Anterior cingulate cortex (tissue), 58 donors: ENCODE results near the gene PALLD.

Experiments used
- DNase-seq, 58 donors: peaks; one replicate each; lab custom pipeline; 2025; lab: John Stamatoyannopoulos, UW

The PALLD gene

DNA sequence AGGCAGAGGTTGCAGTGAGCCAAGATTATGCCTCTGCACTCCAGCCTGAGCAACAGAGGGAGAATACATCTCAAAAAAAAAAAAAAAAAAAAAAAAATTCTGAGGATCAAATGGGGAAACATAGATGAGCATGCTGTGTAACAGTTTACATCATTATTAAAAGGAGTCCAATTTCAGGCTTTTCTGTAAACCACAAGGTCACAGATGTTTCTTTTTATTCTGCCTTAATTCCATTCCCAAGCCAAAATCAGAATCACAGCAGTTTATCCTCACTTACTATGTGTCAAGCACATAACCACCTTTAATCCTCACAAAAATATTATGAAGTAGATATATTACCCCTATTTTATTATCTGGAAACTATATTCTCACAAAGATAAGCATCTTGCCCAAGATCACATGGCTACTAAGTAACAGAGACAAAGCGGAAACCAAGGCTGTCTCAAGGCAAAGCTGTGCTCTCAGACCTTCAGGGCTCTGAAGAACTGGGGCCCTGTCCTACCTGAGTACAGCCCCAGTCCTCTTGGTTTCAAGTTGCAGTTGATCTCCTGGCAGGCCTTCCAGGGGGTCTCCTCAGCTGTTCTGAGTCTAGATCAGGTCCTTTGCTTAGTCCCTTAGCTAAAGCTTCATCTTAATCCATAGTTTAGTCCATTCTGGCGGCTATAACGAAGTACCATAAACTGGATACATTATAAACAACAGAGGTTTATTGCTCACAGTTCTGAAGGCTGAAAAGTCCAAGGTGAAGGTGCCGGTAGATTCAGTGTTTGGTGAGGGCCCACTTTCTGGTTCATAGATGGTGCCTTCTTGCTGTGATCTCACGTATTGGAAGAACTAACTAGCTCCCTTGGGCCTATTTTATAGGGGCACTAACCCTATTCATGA is 141.3 kb downstream of the PALLD start:
- no peak for DNase-seq

DNA sequence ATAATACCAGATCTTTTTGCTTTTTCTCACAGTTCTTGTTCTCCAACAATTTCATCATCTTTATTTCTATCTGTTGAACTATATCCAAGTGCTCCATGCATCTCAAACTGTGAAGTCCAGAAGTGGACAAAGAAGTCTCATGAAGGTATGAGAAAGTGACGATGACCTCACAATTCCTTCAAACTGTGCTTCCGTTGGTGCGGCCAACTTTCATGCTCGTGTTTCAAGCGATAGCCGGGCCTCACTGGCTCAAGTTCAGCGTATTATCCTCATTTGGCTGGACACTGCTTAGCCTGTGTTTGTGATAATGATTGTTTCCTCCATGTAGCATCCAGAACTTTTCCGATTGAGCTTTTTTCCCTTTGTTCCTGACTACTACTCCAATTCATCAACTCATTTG is 143.1 kb downstream of the PALLD start:
- no peak for DNase-seq

DNA sequence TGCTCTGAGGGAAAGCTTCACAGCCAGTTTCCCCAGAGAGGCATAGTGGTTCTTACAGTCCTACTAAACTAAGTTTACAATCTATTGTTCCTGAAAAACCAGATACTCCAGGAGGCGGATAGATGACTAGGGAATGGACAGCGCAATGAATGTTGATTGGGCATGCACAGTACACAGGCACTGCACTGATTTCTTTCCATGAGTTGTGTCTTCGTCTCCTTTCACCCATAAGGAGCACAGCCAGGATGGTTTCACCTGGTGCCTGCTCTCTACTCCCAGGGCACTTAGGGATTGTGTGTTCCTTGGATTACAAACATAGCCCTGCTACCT is 144.9 kb downstream of the PALLD start:
- no peak for DNase-seq

DNA sequence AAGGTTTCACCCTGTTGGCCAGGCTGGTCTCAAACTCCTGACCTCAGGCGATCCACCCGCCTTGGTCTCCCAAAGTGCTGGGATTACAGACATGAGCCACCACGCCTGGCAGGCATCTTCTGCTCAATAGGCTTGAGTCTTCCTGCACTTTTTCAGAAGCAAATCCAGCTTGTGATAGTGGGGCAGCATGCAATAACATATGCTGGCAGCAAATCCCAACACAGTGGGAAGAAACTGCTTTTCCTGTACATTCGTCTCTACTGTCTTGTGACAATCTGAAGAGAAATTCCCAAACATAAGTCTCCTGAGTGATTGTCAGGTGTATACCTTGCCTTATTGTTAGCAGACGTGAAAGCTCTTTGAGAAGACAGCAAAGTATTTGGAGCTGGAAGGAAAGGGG is 145.7 kb downstream of the PALLD start:
- no peak for DNase-seq

DNA sequence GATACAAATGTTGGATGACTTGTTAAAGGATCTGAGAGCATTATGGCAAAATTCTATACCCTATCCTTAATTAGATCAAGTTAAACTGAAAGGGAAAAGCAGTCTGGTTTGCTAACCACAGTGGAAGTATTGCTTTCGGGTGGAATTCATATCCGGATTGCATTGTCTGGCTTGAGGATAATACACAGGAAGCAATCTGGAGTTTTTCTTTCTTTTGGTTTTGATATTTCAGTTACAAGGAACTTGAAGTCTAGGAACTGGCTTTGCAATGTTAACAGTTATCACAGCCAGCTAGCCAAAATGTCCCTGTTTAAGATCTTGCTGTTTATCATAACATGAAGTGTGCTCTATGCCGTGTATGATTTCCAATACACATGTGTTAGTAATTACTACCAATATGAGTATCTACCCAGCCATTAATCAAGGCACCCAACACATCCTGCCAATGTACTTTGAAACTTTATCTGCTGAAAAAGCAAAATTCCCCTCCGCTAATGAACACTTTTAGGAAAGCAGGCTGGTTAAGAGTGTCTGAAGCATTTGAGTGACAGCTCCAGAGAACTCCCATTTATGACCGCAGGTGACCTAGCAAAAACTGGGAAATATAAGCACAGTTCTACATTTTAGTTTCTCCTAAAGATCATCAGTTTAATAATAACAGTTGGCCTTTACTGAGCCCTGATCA is 146.4 kb downstream of the PALLD start:
- no peak for DNase-seq

DNA sequence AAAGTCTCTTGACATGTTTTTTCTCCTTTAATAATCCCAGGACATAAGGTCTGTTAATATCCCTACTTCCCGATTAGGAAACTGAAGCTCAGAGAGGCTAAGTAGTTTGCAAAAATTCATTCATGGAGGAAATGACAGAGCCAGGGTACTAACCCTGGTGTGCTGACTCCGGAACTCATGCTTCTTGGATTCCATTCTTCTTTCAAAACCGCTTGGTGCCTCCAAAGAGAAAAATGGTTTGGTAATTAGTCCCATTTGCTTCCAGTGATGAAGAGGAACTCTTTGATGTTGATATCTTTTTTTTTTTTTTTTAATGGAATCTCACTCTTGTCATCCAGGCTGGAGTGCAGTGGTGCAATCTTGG is 146.9 kb downstream of the PALLD start:
- DNase-seq, result no peak

DNA sequence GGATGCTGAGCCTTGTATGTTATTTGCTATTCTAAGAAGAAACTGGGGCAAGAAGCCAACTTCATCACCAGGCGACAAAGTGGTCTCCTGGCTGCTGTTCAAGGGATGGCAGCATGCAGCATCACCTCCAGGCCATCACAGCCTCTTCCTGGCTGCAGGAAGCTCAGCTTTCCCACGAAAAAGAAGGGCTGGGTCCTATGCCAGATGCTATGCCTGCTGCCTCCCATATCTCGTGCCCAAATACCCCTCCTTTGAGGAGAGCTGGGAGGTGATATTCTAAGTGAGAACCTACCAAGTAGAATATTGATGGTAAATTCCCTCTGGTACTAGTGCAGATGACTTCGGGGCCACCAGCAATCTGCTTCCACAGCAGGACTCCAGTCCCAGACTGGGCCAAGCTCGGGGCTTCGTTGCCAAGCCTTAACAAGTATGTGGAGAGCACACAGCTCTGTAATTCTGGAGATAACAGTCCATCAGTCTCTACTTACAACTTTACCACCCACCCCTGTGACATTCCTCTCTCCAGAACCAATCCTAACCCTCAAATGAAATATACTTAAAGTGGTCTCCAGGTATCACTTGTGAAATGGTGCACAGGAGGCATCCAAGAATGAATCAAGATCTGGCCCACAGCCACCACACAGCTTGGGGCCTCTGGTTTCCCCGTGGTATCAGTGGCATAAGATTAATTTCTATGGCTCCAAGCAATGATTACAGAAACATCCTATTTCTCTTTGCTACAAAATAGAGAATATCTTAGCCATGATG is 149.3 kb downstream of the PALLD start:
- no peak for DNase-seq

DNA sequence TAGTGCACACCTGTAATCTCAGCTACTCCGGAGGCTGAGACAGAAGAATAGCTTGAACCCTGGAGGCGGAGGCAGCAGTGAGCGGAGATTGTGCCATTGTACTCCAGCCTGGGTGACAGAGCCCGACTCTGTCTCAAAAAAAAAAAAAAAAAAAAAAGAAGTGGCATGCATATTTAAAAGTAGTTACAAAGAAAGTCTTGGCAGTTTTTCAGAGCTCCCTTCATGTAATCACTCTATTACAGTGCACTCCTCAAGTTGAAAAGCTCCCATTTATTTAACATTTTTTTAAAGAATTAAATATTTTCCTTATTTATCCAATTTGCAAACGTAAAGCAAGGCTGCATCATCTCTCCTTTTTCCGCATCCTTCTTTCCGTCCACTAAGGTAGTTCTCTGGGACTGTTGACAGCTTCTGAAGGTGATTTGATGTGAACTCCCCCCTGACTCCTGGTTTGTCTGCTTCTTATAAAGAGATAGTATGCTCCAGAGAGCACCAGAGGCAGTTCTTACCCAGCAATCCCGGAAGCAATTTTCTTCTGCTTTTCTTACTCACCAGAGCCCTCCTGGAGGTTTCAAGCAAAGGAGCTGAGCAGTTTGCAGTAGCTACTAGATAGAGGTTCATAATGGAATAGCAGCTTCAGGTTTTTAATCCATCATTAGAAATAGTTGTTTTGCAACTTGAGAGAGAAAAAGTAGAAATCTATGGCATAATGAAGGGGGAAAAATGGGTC is 151.0 kb downstream of the PALLD start:
- no peak for DNase-seq

DNA sequence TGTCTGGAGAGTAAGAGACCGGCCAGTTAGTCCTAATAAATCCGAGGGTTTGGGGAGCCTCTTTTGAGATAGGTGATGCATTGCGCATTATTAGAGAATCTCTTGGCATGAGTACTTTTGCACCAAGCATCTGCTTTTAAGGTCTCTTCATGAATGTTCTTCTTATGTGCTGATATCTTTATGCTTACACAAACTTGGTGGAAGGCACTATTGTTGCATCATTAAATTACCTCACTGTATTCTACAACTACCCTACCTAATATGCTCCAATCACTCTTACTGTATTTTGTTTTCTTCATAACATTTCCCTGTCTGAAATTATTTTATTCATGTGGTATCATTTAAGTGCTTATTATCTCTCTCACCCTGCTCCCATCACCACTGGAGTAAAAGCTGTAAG is 151.6 kb downstream of the PALLD start:
- DNase-seq, result no peak

DNA sequence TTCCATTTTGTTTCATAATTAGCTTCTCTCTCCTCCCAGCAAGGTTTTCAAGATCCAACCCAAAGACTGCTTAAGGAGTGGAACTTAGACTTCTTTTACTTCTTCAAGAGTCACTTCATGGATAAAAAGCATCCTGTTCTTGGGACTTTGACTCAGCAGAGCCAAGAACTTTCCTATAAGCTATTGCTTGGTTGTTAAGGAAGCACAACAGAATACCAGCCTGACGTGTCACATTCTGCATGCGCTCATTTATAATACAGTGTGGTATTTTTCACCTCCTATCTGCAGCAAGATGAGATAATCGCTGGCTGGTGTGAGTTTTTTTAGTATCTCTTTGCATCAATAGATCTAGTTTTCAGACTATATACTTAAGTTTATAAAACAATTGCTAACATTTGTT is 152.1 kb downstream of the PALLD start:
- no peak for DNase-seq

DNA sequence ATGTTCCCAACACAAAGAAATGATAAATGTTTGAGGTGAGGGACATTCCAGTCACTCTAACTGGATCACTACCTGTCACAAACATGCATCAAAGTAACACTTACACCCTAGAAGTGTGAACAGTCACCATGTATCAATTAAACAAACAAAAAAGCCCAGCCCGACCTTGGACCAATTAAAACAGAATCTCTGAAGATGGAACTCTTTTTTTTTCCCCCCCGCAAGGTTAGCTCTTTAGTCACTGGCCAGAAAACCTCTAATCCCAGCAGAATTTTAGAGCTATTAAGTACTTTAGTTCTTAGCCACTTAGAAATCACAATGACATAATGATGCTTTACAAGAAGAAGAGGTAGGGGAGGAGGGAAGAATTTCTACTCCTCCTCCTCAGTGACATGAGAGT is 154.5 kb downstream of the PALLD start:
- DNase-seq, result no peak

DNA sequence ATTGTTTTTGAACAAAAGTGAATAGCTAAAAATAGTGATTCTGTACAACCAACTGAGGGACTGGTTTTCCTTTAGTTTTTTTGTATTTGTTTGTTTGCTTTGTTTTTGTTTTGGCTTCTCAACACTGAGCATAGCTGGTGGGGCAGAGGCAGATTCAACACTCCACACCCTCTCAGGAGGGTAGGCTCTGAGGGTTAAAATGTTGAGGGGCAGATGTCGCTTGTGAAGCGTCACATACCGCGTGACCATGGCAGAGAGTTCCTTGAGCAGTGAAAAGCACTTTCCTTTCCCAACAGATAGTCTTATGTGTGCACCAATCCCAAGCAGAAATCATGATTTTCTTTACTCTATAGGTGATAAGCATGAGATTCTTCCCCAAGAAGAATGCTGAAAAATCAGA is 155.0 kb downstream of the PALLD start:
- no peak for DNase-seq

DNA sequence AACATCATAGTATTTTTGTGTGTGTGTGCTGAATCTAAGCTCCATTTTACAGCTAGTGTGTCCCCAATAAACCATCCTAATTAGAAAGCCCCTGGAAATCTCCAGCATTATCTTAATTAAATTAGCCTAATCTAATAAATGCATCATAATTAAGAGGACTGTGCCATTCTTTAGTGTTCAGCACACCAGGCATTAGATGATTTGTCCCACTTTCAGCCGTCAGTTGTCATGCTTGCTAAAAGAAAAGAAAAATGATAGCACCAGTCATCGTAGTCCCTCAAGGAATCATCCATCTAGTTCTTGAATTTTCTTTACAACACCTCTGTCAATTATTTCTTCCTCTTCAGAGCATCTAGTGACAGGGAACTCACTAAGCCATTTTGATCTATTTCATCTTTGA is 155.9 kb downstream of the PALLD start:
- DNase-seq, result no peak

DNA sequence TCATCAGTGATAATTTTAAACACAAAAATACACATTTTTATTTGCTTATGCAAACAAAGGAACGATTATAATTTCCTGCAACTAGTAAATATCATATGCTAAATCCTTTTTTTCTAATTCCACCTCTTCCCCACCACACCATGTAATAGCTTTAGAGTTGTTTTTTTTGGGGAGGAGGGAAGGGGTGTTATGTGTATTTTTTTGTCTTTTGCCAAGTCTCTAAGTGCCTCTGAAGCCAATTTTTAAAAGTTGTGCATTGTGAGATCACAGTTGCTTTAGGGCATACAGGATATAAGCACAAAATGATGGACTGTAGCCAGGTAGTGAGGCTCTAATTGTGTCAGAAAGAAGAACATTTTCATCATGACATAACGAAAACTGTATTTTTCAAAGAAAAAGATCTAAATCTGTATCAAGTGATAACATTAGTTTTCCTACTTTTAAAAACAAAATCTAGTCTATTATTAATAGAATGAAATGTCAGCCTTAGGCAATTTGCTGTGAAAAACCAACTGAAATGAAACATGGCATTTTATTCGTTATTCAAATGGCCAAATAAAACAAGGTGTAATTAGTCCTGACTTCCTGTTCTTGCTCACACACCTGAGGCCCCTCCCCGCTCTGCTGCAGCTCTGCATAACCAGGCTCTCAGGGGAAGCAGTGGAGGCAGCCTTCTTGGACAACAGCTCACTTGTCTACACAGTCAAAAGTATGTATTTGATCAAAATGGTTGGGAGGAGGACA is 157.4 kb downstream of the PALLD start:
- DNase-seq, result no peak

DNA sequence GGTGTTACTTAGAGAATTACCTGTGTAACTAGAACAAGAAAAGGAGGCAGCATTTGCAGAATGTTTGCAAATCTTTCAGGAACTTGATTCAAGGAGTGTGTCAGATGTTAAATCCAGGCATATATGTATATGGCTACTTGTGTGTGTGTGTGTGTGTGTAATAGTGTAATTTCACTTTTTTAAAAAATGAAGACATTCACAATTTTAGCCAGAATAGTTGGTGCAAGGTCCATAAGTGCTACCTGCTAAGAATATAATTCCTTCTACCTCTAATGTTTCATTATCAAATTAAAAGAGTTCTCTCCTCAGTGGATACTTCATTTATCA is 158.0 kb downstream of the PALLD start:
- DNase-seq, result no peak

DNA sequence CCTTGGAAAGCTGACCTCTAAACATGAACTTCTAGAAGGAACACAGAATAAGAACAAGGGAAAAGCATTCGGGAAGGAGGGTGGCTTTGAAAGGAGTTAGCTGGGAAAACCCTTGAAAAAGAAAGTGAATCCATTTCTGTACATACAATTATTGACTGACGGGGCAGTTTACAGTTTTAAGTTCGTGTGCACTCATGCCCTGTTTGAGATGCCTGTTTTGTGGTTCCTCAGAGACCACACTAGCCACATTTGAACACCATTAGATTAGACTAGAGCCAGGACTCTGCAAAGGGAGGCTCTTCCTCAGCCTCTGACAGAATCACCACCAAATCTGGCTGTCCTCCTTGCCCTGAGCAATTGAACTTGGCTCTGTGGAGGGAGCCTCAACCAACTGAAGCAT is 158.3 kb downstream of the PALLD start:
- DNase-seq, result no peak

DNA sequence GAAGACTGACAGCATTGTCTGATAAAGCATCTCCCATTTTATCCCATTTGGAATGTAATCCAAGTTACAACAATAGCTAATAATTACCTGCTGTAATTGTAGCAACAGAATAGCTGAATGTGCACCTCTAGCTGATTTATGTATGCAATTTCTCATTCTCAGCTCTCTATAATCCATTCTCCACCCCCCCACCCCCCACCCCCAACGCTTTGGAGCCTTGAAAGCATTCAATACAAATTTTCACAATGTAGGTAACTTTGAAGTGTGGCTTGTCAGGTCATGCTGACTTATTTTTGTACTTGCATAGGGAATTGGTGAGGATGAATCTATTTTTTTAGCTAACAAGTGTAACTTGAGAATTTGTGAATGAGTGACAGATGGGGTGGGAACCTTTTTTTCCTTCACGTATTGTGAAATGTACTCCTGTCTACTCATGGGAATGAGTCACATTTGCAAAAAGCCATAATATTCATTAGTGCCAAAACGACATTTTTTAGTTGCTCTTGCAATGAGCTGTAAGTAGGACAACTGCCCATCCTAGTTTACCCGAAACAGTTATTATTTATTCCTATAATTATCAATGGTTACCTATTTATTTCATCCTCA is 159.3 kb downstream of the PALLD start:
- DNase-seq, result no peak

DNA sequence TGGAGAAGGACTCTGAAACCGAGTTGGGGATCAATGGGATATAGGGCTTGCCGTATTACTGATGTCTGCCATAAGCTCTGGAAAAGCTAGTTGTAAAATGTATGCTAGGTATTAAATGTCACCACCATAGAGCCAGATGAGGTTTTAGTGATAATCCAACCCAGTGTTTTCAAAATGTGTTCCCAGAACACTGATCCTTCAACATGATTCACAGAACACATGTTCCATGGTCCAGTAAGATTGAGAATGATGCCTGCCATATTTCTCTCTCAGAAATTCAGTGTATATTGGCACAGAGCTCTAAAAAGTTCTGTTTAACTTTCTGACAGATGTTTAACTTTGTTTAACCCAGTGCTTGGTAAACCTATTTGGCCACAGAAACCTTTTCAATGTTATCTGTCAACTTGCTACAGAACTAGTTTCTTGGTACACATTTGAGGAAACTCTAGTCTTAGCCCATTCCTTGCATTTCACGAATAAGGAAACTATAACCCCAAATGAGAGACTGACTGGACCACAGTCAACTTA is 160.2 kb downstream of the PALLD start:
- DNase-seq, result no peak

DNA sequence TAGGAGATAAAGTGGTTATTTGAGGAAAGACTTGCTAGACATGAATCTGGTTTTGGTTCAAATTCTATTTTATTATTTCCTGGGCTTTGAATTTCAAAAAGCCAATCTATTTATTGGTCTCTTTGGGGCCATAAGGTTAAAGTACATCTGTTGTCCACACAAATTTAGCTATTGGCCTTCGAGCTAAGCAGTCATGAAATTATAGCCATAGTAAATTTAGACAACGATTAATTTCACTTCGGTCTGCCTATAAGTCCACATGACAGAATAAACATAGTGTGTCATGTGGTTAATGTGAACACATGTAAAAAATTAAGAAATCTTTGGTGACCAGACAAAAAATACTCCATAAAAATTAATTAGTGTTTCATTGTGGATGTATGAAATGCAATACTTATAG is 161.9 kb downstream of the PALLD start:
- no peak for DNase-seq
